H1 (cell line): Measurements from ENCODE around the gene SLC2A4RG. TPM values are rescaled to one million over a fixed set of nuclear protein-coding genes. Genes with fewer than 3 reads are reported as not detected.

Experiments used
- CTCF ChIA-PET: fragments of 300-600 bp; sonication (Branson Sonifier 250); formaldehyde crosslinking; loops from one replicate; lab custom pipeline; 2021; ENCODE audit not compliant: partially characterized antibody; lab: Charles Lee
- POLR2A ChIA-PET: fragments of 300-600 bp; sonication (Branson Sonifier 250); formaldehyde crosslinking; loops from one replicate; lab custom pipeline; 2021; ENCODE audit warnings: inconsistent platforms; ENCODE audit not compliant: partially characterized antibody; lab: Charles Lee
- DNase-seq, 2 experiments: peaks; one replicate each; pipeline versions ENCODE4 v3.0.0 to v3.0.0-alpha.2; 2010 to 2022; ENCODE audit warnings: low spot score in 2 of 2, low read depth in 1 of 2, mixed read lengths in 1 of 2
- FAIRE-seq: peaks from 2 replicates; lab custom pipeline; 2011; peaks lifted over from hg19 to GRCh38; lab: Jason Lieb, UNC
- H2AFZ ChIP-seq: 2 replicates; pipeline ENCODE4 v1.8.1; 2012; ENCODE audit warnings: low read length, inconsistent platforms
- H2AK5ac ChIP-seq: 2 replicates; pipeline ENCODE4 v1.6.1; 2013; ENCODE audit warnings: low read depth, low read length
- H2BK120ac ChIP-seq: replicated peaks from 2 replicates; pipeline ENCODE3; 2013; ENCODE audit warnings: low read depth, low read length, inconsistent platforms
- H2BK12ac ChIP-seq: 2 replicates; pipeline ENCODE4 v1.6.1; 2013; ENCODE audit warnings: low read depth, low read length
- H2BK15ac ChIP-seq: 2 replicates; pipeline ENCODE4 v1.6.1; 2013; ENCODE audit warnings: low read length
- H2BK20ac ChIP-seq: 2 replicates; pipeline ENCODE4 v1.6.1; 2013; ENCODE audit warnings: low read length
- H2BK5ac ChIP-seq: 2 replicates; pipeline ENCODE4 v1.6.1; 2013; ENCODE audit warnings: low read depth, low read length
- H3K14ac ChIP-seq: 2 replicates; pipeline ENCODE4 v1.6.1; 2013; ENCODE audit warnings: inconsistent platforms; ENCODE audit not compliant: insufficient read length
- H3K18ac ChIP-seq: 2 replicates; pipeline ENCODE4 v1.6.1; 2013; ENCODE audit warnings: low read length; ENCODE audit errors: extremely low read depth
- H3K23ac ChIP-seq: 2 replicates; pipeline ENCODE4 v1.6.1; 2013; ENCODE audit warnings: inconsistent platforms; ENCODE audit not compliant: insufficient read length
- H3K23me2 ChIP-seq: 2 replicates; pipeline ENCODE4 v1.6.1; 2013; ENCODE audit warnings: low read depth, low read length
- H3K27ac ChIP-seq: 2 replicates; pipeline ENCODE4 v1.6.1; 2011; ENCODE audit warnings: low read depth, low read length, inconsistent platforms
- H3K27me3 ChIP-seq, 4 experiments: replicated peaks in 1 of 4; 1 replicate in 1 of 4; 2 replicates in 3 of 4; pipeline versions ENCODE4 v1.6.1 to v1.8.1; 2011 to 2013; ENCODE audit warnings: low read length in 3 of 4, mild to moderate bottlenecking in 3 of 4, inconsistent platforms in 2 of 4, mixed read lengths in 2 of 4, moderate library complexity in 1 of 4; ENCODE audit not compliant: control insufficient read depth in 3 of 4, insufficient read depth in 3 of 4; ENCODE audit errors: extremely low read depth in 1 of 4
- H3K36me3 ChIP-seq, 4 experiments: 2 replicates each; pipeline versions ENCODE4 v1.6.1 to v1.8.1; 2011 to 2013; ENCODE audit warnings: mild to moderate bottlenecking in 4 of 4, low read length in 3 of 4, moderate library complexity in 2 of 4, control low read depth in 1 of 4, inconsistent platforms in 1 of 4; ENCODE audit not compliant: insufficient read depth in 4 of 4, control insufficient read depth in 2 of 4
- H3K4ac ChIP-seq: replicated peaks from 2 replicates; pipeline ENCODE3; 2013; ENCODE audit warnings: low read length, low read depth, mixed read lengths, inconsistent platforms; ENCODE audit not compliant: insufficient read length
- H3K4me1 ChIP-seq, 4 experiments: replicated peaks in 1 of 4; 1 replicate in 1 of 4; 2 replicates in 3 of 4; pipeline versions ENCODE4 v1.6.1 to v1.8.1; 2011 to 2013; ENCODE audit warnings: low read length in 3 of 4, inconsistent platforms in 2 of 4, mixed read lengths in 1 of 4; ENCODE audit not compliant: insufficient read depth in 4 of 4, control insufficient read depth in 3 of 4
- H3K4me2 ChIP-seq, 2 experiments: 2 replicates each; pipeline versions ENCODE4 v1.6.1 to v1.8.1; 2011 to 2013; ENCODE audit warnings: low read depth in 2 of 2, low read length in 2 of 2, control low read depth in 1 of 2, inconsistent platforms in 1 of 2, mild to moderate bottlenecking in 1 of 2; ENCODE audit not compliant: insufficient read depth in 1 of 2
- H3K4me3 ChIP-seq, 4 experiments: fragments of 200-600, 300-600 bp in 1 of 4; sonication (generic), shearing (Covaris generic), sonication (Bioruptor Twin) in 1 of 4; 2 replicates each; pipeline versions ENCODE4 v1.5.1 to v1.8.1; 2011 to 2016; ENCODE audit warnings: low read length in 4 of 4, low read depth in 3 of 4, control low read depth in 2 of 4, inconsistent platforms in 2 of 4, mild to moderate bottlenecking in 2 of 4, mixed read lengths in 1 of 4, moderate library complexity in 1 of 4; ENCODE audit not compliant: insufficient read depth in 2 of 4; ENCODE audit errors: extremely low read depth in 1 of 4
- H3K56ac ChIP-seq: replicated peaks from 2 replicates; pipeline ENCODE3; 2013; ENCODE audit warnings: low read depth, mild to moderate bottlenecking, mixed read lengths, low read length, inconsistent platforms; ENCODE audit not compliant: insufficient read length
- H3K79me1 ChIP-seq: 2 replicates; pipeline ENCODE4 v1.6.1; 2013; ENCODE audit warnings: low read depth, low read length, control low read depth
- H3K79me2 ChIP-seq, 2 experiments: 2 replicates each; pipeline versions ENCODE4 v1.6.1 to v1.8.1; 2012 to 2013; ENCODE audit warnings: low read length in 2 of 2, mild to moderate bottlenecking in 2 of 2, inconsistent platforms in 1 of 2; ENCODE audit not compliant: insufficient read depth in 2 of 2, control insufficient read depth in 1 of 2
- H3K9ac ChIP-seq, 4 experiments: replicated peaks in 1 of 4; 1 replicate in 1 of 4; 2 replicates in 3 of 4; pipeline versions ENCODE4 v1.6.1 to v1.8.1; 2011 to 2013; ENCODE audit warnings: low read depth in 3 of 4, low read length in 3 of 4, control low read depth in 2 of 4, mild to moderate bottlenecking in 2 of 4, moderate library complexity in 2 of 4, inconsistent platforms in 1 of 4; ENCODE audit errors: extremely low read depth in 1 of 4
- H3K9me3 ChIP-seq, 2 experiments: 2 replicates each; pipeline versions ENCODE4 v1.6.1 to v1.8.1; 2012 to 2013; ENCODE audit warnings: mild to moderate bottlenecking in 2 of 2, moderate library complexity in 2 of 2, control low read depth in 1 of 2, inconsistent platforms in 1 of 2, low read depth in 1 of 2, low read length in 1 of 2, mixed read lengths in 1 of 2; ENCODE audit not compliant: insufficient read depth in 2 of 2
- H4K20me1 ChIP-seq, 2 experiments: replicated peaks in 1 of 2; 2 replicates each; pipeline versions ENCODE3 to v1.8.1; 2011 to 2013; ENCODE audit warnings: inconsistent platforms in 2 of 2, low read length in 2 of 2, mild to moderate bottlenecking in 1 of 2; ENCODE audit not compliant: insufficient read depth in 2 of 2, control insufficient read depth in 1 of 2
- H4K5ac ChIP-seq: 2 replicates; pipeline ENCODE4 v1.6.1; 2013; ENCODE audit warnings: low read length, low read depth, mixed read lengths, inconsistent platforms; ENCODE audit not compliant: insufficient read length
- H4K8ac ChIP-seq: 2 replicates; pipeline ENCODE4 v1.8.0; 2013; ENCODE audit warnings: mild to moderate bottlenecking, moderate library complexity, low read length, inconsistent platforms; ENCODE audit not compliant: insufficient read depth; ENCODE audit errors: extremely low read depth
- H4K91ac ChIP-seq: replicated peaks from 2 replicates; pipeline ENCODE3; 2013; ENCODE audit warnings: low read length, mixed read lengths, inconsistent platforms; ENCODE audit not compliant: insufficient read length
- MAX ChIP-seq: IDR thresholded peaks from 2 replicates; pipeline ENCODE4 v1.6.1; 2012; ENCODE audit warnings: inconsistent platforms
- RAD21 ChIP-seq, 2 experiments: IDR thresholded peaks in 1 of 2; conservative IDR thresholded peaks in 1 of 2; 2 replicates each; pipeline ENCODE4 v1.6.1; 2011; ENCODE audit warnings: low read depth in 2 of 2, low read length in 2 of 2, improper control_type of control experiment in 1 of 2, inconsistent platforms in 1 of 2, mild to moderate bottlenecking in 1 of 2, moderate library complexity in 1 of 2
- TAF1 ChIP-seq: IDR thresholded peaks from 2 replicates; pipeline ENCODE4 v1.6.1; 2011; ENCODE audit warnings: mild to moderate bottlenecking, low read depth, low read length
- TEAD4 ChIP-seq: IDR thresholded peaks from 2 replicates; pipeline ENCODE4 v1.6.1; 2012; ENCODE audit warnings: low read depth, low read length, inconsistent platforms, mixed read lengths
- WGBS, 2 experiments: shearing (Covaris generic) in 1 of 2; methylation state at CpG; one replicate each; pipeline versions ENCODE4 v1.1.6 to v1.1.7; 2013 to 2015; ENCODE audit warnings: low lambda C conversion rate in 2 of 2, mixed read lengths in 2 of 2, inconsistent platforms in 1 of 2, low coverage in 1 of 2, missing lambda C conversion rate in 1 of 2; ENCODE audit not compliant: insufficient replicate concordance in 2 of 2, insufficient coverage in 1 of 2, insufficient read length in 1 of 2; ENCODE audit errors: extremely low coverage in 1 of 2, missing lambda C conversion rate in 1 of 2; 5-methylcytosine and 5-hydroxymethylcytosine counted together
- polyA plus RNA-seq, 7 experiments: library from polyadenylated mRNA; depleted of rRNA in 3 of 7; stranded (reverse) in 5 of 7; unstranded in 2 of 7; fragments of >200 nt in 5 of 7; fragments of 200-250 nt in 2 of 7; gene quantifications; 1 replicate in 5 of 7; 2 replicates in 1 of 7; 4 replicates in 1 of 7; pipeline versions ENCODE4 v1.2.1 to v1.2.3, GENCODE V29; 2011 to 2013; ENCODE audit warnings: missing spikeins in 2 of 7, mixed read lengths in 2 of 7
- total RNA-seq: library from RNA; stranded (reverse); fragmentation: NEBNext Ultra II Directional; extraction: Animal tissue kit (Norgen Biotek cat#: 25700); gene quantifications from 2 replicates; pipeline ENCODE4 v1.2.1, GENCODE V29; 2021

The SLC2A4RG gene
- total and polyA plus RNA-seq, 2 of the 8 experiments (the other 6 are each of a cell fraction or from before 2014, with no cell fraction given): 15.9 to 29.1 TPM

- peak overlapping the region; percentile 93; the same call in 1 of the 2 replicates for H4K8ac ChIP-seq
- FAIRE-seq (no peak), DNase-seq (peak in 1 of 2 experiments; percentile 86)
- no peak overlapping the region for H2AK5ac ChIP-seq
- H3K23me2 ChIP-seq: peaks cover 13% of the 10 kb centered on the region; the same call in 1 of the 2 replicates
- no peak overlapping the region for H3K23ac ChIP-seq
- H2BK20ac ChIP-seq: no peak overlapping the region
- H3K79me2 ChIP-seq: no peaks in the 10 kb centered on the region
- peak overlapping the region; percentile 54 for H4K91ac ChIP-seq
- no peak overlapping the region for H3K27ac ChIP-seq
- peak overlapping the region; percentile 60 for H3K18ac ChIP-seq
- H3K4ac ChIP-seq: peak overlapping the region; percentile 11
- peaks cover 0 to 11% (median 5%) of the 10 kb centered on the region in 4 experiments; a peak in 2 of 8 replicates for H3K36me3 ChIP-seq
- WGBS, 2 experiments: 8% methylated on average over 25 of the region's 29 CpGs; no CpG with 5 or more reads in 1 of the 2 experiments
- peak overlapping the region; percentile 70 to 75 for H3K4me2 ChIP-seq
- ChIA-PET CTCF (interaction anchor here (0.8 to 2.2 kb wide), 9 partner anchors 15 to 233 kb away, joined by 3 to 18 read pairs (median 5); partner anchors contain the start of gene TPD52L2), POLR2A (interaction anchor here (0.8 to 2.6 kb wide), 11 partner anchors 10 to 218 kb away, joined by 3 to 23 read pairs (median 4); partner anchors contain the start of genes ARFRP1, RTEL1, TPD52L2 and ZGPAT)
- peak overlapping the region; percentile 49 to 83 (median 60) for H3K4me3 ChIP-seq
- H3K14ac ChIP-seq: no peak overlapping the region
- no peak overlapping the region for H2BK120ac ChIP-seq
- peak overlapping the region; percentile 14 for H3K56ac ChIP-seq
- H2BK15ac ChIP-seq: peak overlapping the region; percentile 46; the same call in 1 of the 2 replicates
- peak overlapping the region; percentile 49 to 78 (median 52); a peak in 6 of 7 replicates for H3K9ac ChIP-seq
- H3K27me3 ChIP-seq: peaks cover 0 to 12% (median 8%) of the 10 kb centered on the region in 4 experiments; a peak in 4 of 7 replicates
- H3K79me1 ChIP-seq: no peaks in the 10 kb centered on the region
- no peak overlapping the region for H2BK12ac ChIP-seq
- H2AFZ ChIP-seq: no peak overlapping the region
- H3K4me1 ChIP-seq: peaks cover 0 to 20% (median 11%) of the 10 kb centered on the region in 4 experiments; a peak in 6 of 7 replicates
- H3K9me3 ChIP-seq: no peaks in the 10 kb centered on the region
- H4K5ac ChIP-seq: no peak overlapping the region
- H4K20me1 ChIP-seq: peaks cover 0 to 14% of the 10 kb centered on the region in 2 experiments
- H2BK5ac ChIP-seq: peak overlapping the region; percentile 78
- 0 out of 2 replicates have a peak, but pooled peaks have one; percentile 8 for TF ChIP-seq TAF1
- TF ChIP-seq RAD21 (IDR thresholded peaks at IDR 0.05 in 1 of 2, conservative IDR thresholded peaks at IDR 0.05 in 1 of 2; ENCODE audit: low read depth in 2 of 2, low read length in 2 of 2): 0 out of 4 replicates have a peak, but pooled peaks of 1 of the 2 experiments have one; percentile 6
- TF ChIP-seq TEAD4: no peak
- TF ChIP-seq MAX: peak; percentile 34; the same call in 1 of the 2 replicates
These were observed 1.2 kb downstream of the SLC2A4RG start for GRCh38 chr20:63740627-63741353.
